Heart right ventricle (tissue), 16 donors: Measurements from ENCODE around the gene MED13. TPM values are rescaled to one million over a fixed set of nuclear protein-coding genes. Genes with fewer than 3 reads are reported as not detected.

Source experiments
- ATAC-seq, 8 donors: fragments of 200-7000 bp; cut with Tn5 transposase; one replicate each; pipeline ENCODE4 v1.9.1; 2020; ENCODE audit warnings: mild to moderate bottlenecking in 8 of 8, moderate library complexity in 8 of 8, moderate number of reproducible peaks in 1 of 8
- DNase-seq, 2 donors: peaks; one replicate each; pipeline ENCODE4 v3.0.0-alpha.2; 2020
- H3K27ac ChIP-seq, 10 donors: fragments of 200-600 bp; sonication (generic) in 2 of 10; one replicate each; pipeline versions ENCODE4 v1.5.0 to v1.8.0; 2020 to 2022; ENCODE audit warnings: mild to moderate bottlenecking in 3 of 10
- H3K27me3 ChIP-seq, 7 donors: fragments of 200-600 bp; one replicate each; pipeline ENCODE4 v1.8.0; 2021 to 2022; ENCODE audit warnings: mild to moderate bottlenecking in 2 of 7
- H3K36me3 ChIP-seq, 9 donors: fragments of 200-600 bp; sonication (generic) in 1 of 9; one replicate each; pipeline versions ENCODE4 v1.5.0 to v1.8.0; 2020 to 2022; ENCODE audit warnings: mild to moderate bottlenecking in 2 of 9
- H3K4me1 ChIP-seq, 9 donors: fragments of 200-600 bp; sonication (generic) in 1 of 9; one replicate each; pipeline versions ENCODE4 v1.5.0 to v1.8.0; 2020 to 2022; ENCODE audit warnings: mild to moderate bottlenecking in 4 of 9
- H3K4me3 ChIP-seq, 10 donors: fragments of 200-600 bp; sonication (generic) in 2 of 10; one replicate each; pipeline versions ENCODE4 v1.5.0 to v1.8.0; 2020 to 2022; ENCODE audit warnings: mild to moderate bottlenecking in 7 of 10, moderate library complexity in 2 of 10
- H3K9me3 ChIP-seq, 11 donors: fragments of 200-600 bp in 10 of 11; sonication (generic) in 2 of 11; one replicate each; pipeline versions ENCODE4 v1.5.0 to v1.8.0; 2013 to 2022; ENCODE audit warnings: mild to moderate bottlenecking in 2 of 11, control low read depth in 1 of 11, moderate library complexity in 1 of 11
- CTCF ChIP-seq, 9 donors: fragments of 200-600 bp; sonication (generic) in 2 of 9; IDR thresholded peaks; one replicate each; pipeline versions ENCODE4 v1.5.0 to v1.8.0; 2021 to 2022; ENCODE audit warnings: antibody characterized with exemption in 9 of 9, mild to moderate bottlenecking in 5 of 9, moderate library complexity in 1 of 9
- WGBS, 2 donors: extraction: QIAGEN DNeasy Blood & Tissue Kit; methylation state at CpG; one replicate each; pipeline ENCODE4 v1.1.7; 2013; ENCODE audit warnings: inconsistent platforms in 1 of 2; 5-methylcytosine and 5-hydroxymethylcytosine counted together
- intact Hi-C, 10 donors: fragments of 100-400 bp; cut with DNase I; formaldehyde crosslinking; loops; one replicate each; pipeline versions ENCODE4 v1.11.1 to v1.14.2; 2022
- polyA plus RNA-seq, 2 donors: library from polyadenylated mRNA; stranded (reverse); fragments of 200-250 nt; gene quantifications; one replicate each; pipeline ENCODE4 v1.2.3, GENCODE V29; 2013
- total RNA-seq, 10 donors: library from RNA; stranded (reverse); fragmentation: NEBNext Ultra II Directional in 3 of 10; extraction: Animal tissue kit (Norgen Biotek cat#: 25700) in 3 of 10; gene quantifications; one replicate each; pipeline versions ENCODE4 v1.2.1 to v1.2.4, GENCODE V29; 2021 to 2023
- donor health status: Arrhythmogenic right ventricular cardiomyopathy.
- donor health status: ischemic (EF 13 %, LVEDD 7.1; RV severe dilation, severe dysfunction).
- donor health status: healthy with polysubstance abuse.
- donor health status: DM: no; HTN: yes; CAD: no.
- donor health status: DM: no; HTN: no; CAD: no.
- donor health status: ischemic (EF 25% LVEDD 6.9; RV normal size, moderate dysfunction).
- donor health status: ischemic (EF 25% LVEDD 5.7; RV mildly dilated, moderate dysfunction).
- donor health status: healthy.
- donor health status: DM: yes; HTN: yes; CAD: no.
- donor health status: Ischemic cardiomyopathy.
- donor health status: ischemic (EF 35%, LVEDD 5.7; RV mildly dilated, moderate dysfunction).
- donor health status: nonischemic (EF 11% LVEDD 7.7; RV severe dilation, severe dysfunction).
- donor health status: DM: yes; HTN: yes; CAD: no.
- donor health status: PGD.
- donor health status: ischemic (EF 29% LVEDD 5.4; RV normal size, mild dysfunction).
- donor health status: nonischemic (EF 23%, LVEDD 6.1; RV moderate dilation, normal function).

Gene MED13
- total and polyA plus RNA-seq, 12 donors = 4.1 to 51.6 (median 35.7) TPM

GRCh38 chr17:62067165-62068145 lies 2.4 kb upstream of the MED13 start:
- H3K9me3 ChIP-seq = no peaks in the 10 kb centered on the region
- ATAC-seq = no peak
- no peak overlapping the region for H3K27ac ChIP-seq
- 90 to 94% methylated on average over 7 of the region's 7 CpGs for WGBS, 2 donors
- H3K4me1 ChIP-seq = peaks cover 0 to 23% (median 16%) of the 10 kb centered on the region in 9 donors
- peaks cover 0 to 8% (median 0%) of the 10 kb centered on the region in 9 donors for H3K36me3 ChIP-seq
- TF ChIP-seq CTCF (IDR thresholded peaks at IDR 0.05) = no peak
- no peak overlapping the region for H3K4me3 ChIP-seq
- DNase-seq = no peak
- intact Hi-C loops = loop anchor here in 9 of 10 donors (2.0 to 10.0 kb wide), 10 partner anchors 63 to 1393 kb away; partner anchors contain the start of genes INTS2 (in 5 of the 9), BCAS3 (in 1 of the 9) and BRIP1 (in 1 of the 9)
- H3K27me3 ChIP-seq = no peaks in the 10 kb centered on the region

- intact Hi-C loops = loop anchor here in 9 of 10 donors (1.0 to 10.0 kb wide), 11 partner anchors 61 to 1391 kb away; partner anchors contain the start of genes INTS2 (in 7 of the 9), BCAS3 (in 1 of the 9) and BRIP1 (in 1 of the 9)
- peak overlapping the region; percentile 92 to 100 (median 99) for H3K27ac ChIP-seq
- 2% methylated on average over 51 of the region's 51 CpGs for WGBS, 2 donors
- H3K4me1 ChIP-seq = peaks cover 0 to 38% (median 29%) of the 10 kb centered on the region in 9 donors
- TF ChIP-seq CTCF (IDR thresholded peaks at IDR 0.05) = peak; percentile 88 to 98 (median 93)
- DNase-seq = peak; percentile 99
- H3K27me3 ChIP-seq = no peaks in the 10 kb centered on the region
- peaks cover 0 to 22% (median 0%) of the 10 kb centered on the region in 9 donors for H3K36me3 ChIP-seq
- peak overlapping the region; percentile 63 to 99 (median 94) for H3K4me3 ChIP-seq
- peak; percentile 99 to 100 (median 100) for ATAC-seq
- no peaks in the 10 kb centered on the region for H3K9me3 ChIP-seq
These were observed 762 bp upstream of the MED13 start for GRCh38 chr17:62065611-62066468.

GRCh38 chr17:62064029-62064790 lies 868 bp downstream of the MED13 start:
- ATAC-seq = no peak
- intact Hi-C loops = loop anchor here in 7 of 10 donors (2.0 to 10.0 kb wide), 6 partner anchors 59 to 1389 kb away; partner anchors contain the start of genes INTS2 (in 2 of the 7) and BCAS3 (in 1 of the 7)
- H3K4me1 ChIP-seq = peaks cover 0 to 54% (median 43%) of the 10 kb centered on the region in 9 donors

More at GRCh38 chr17:62064029-62064790, 868 bp downstream of the MED13 start:
- H3K27ac ChIP-seq = peak overlapping the region; percentile 60 to 100 (median 98)
- DNase-seq = no peak
- no peaks in the 10 kb centered on the region for H3K9me3 ChIP-seq
- peaks cover 0 to 39% (median 2%) of the 10 kb centered on the region in 9 donors for H3K36me3 ChIP-seq
- peak overlapping the region; percentile 63 to 99 (median 94) for H3K4me3 ChIP-seq
- TF ChIP-seq CTCF (IDR thresholded peaks at IDR 0.05) = no peak
- H3K27me3 ChIP-seq = no peaks in the 10 kb centered on the region
- WGBS, 2 donors = 1% methylated on average over 5 of the region's 5 CpGs
